HG03060 (cell line): Measurements from ENCODE around the gene SMYD4.
"Not testable (repeated sequence)": the region's sequence is repeated elsewhere in the genome, so short reads cannot be mapped to it uniquely, and the experiment has no call there.

Experiments
- ATAC-seq: cut with Tn5 transposase; IDR thresholded peaks from one replicate; pipeline ENCODE4 v1.9.1; 2021; ENCODE audit warnings: low read depth, moderate number of reproducible peaks; ENCODE audit not compliant: unreplicated experiment

Gene SMYD4

GRCh38 chr17:1829592-1830257 is at the start of gene SMYD4, which contains the start of gene RPA1:
Gene SMYD4 (minus strand): TSS chr17:1829902. CDS start chr17:1827994, 1,908 bp downstream.
Gene RPA1 (plus strand): TSS chr17:1830005. CDS start chr17:1830094, 89 bp downstream.
- ATAC-seq, result peak; percentile 43

GRCh38 chr17:1878419-1879121 is 48.9 kb upstream of the SMYD4 start:
- ATAC-seq, result no peak

- ATAC-seq, result no peak
Observed at GRCh38 chr17:1875597-1875996, 45.9 kb upstream of the SMYD4 start.

- no peak for ATAC-seq
Observed at GRCh38 chr17:1873418-1873817, 43.7 kb upstream of the SMYD4 start.

GRCh38 chr17:1872976-1873375 is 43.3 kb upstream of the SMYD4 start:
- ATAC-seq, result no peak

GRCh38 chr17:1872254-1872653 is 42.6 kb upstream of the SMYD4 start:
- ATAC-seq, result no peak

- ATAC-seq, result no peak
Observed at GRCh38 chr17:1871756-1872155, 42.1 kb upstream of the SMYD4 start.

- ATAC-seq, result no peak
Observed at GRCh38 chr17:1870592-1870991, 40.9 kb upstream of the SMYD4 start.

- ATAC-seq, result no peak
Observed at GRCh38 chr17:1868090-1868489, 38.4 kb upstream of the SMYD4 start.

GRCh38 chr17:1867307-1867706 is 37.6 kb upstream of the SMYD4 start:
- no peak for ATAC-seq

- ATAC-seq, result no peak
Observed at GRCh38 chr17:1865252-1866037, 35.7 kb upstream of the SMYD4 start.

GRCh38 chr17:1861391-1862010 is 31.8 kb upstream of the SMYD4 start:
- ATAC-seq, result no peak

- ATAC-seq, result no peak
Observed at GRCh38 chr17:1860978-1861377, 31.3 kb upstream of the SMYD4 start.

GRCh38 chr17:1856462-1856861 is 26.8 kb upstream of the SMYD4 start:
- not testable (repeated sequence) for ATAC-seq

- no peak for ATAC-seq
Observed at GRCh38 chr17:1853698-1854097, 24.0 kb upstream of the SMYD4 start.

- ATAC-seq, result no peak
Observed at GRCh38 chr17:1852327-1852726, 22.6 kb upstream of the SMYD4 start.

GRCh38 chr17:1847191-1847590 is 17.5 kb upstream of the SMYD4 start:
- ATAC-seq, result no peak

GRCh38 chr17:1843947-1844346 is 14.2 kb upstream of the SMYD4 start:
- no peak for ATAC-seq

GRCh38 chr17:1839516-1839915 is 9.8 kb upstream of the SMYD4 start:
- no peak for ATAC-seq

GRCh38 chr17:1834380-1835149 is 4.9 kb upstream of the SMYD4 start:
- peak; percentile 49 for ATAC-seq
